ENCODE data around the gene ITPA.

The ITPA gene

GRCh38 chr20:3247638-3248037, 38.3 kb downstream of the ITPA start:
- DNase-seq = no peak

- peak; percentile 5 for DNase-seq
Measured at GRCh38 chr20:3248167-3248992, 39.1 kb downstream of the ITPA start.

DNA sequence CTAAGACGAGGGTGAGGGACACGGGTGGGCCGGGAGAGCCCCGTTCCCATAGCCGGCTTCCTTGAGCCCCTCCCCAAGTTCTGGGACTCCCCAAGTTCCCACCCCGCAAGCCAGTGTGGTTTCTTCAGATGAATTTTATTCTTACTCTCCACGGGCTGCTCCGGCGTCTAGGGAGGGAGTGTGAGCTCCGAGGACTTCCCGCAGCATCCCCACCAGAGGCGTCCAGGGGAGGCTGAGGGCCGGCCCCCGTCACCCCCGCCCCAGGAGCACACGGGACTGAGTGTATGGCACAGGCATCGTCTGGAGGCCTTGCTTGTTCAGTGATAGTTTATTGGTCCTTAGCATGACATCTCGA, 39.7 kb downstream of the ITPA start:
- no peak for DNase-seq

- DNase-seq = no peak
Measured at GRCh38 chr20:3250091-3250504, 40.8 kb downstream of the ITPA start.

GRCh38 chr20:3251806-3252205, 42.5 kb downstream of the ITPA start:
- no peak for DNase-seq

GRCh38 chr20:3255728-3256127, 46.4 kb downstream of the ITPA start:
- no peak for DNase-seq

DNA sequence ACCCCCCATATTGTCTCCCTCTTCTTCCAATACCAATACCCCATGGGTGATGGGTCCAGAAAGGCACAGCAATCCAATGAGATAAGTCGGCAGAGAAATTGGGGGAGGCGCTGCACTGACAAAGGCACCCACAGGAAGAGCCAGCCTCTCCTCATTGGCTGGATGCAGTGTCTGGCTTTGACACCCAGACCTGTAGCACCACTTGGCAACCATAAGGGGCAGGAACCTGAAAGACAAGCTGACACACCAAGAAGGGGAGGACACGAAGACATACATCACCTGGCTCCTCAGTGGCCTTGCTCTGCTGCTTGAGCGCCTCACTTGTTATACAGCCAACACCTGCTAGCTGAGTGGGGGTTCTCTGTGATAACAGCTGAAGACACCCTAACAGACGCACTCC, 49.1 kb downstream of the ITPA start:
- DNase-seq = no peak

DNA sequence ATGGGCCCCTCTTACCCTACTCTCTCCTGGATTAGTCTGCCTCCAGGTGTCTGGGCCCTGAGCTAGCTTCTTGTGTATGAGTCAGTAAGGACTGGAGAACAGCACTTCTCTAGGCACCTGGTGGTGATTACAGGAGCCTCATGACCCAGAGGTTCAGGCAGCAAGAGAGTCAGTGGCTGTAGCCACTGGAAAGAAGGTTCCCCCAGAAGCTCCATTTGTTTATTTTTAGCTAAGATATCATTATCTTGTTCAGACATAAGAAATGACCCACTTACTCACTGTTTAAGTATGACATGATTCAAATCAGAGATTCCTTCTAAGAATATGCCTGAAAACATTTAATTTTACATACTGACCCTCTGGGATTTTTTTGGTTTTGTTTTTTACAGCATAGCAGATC, 53.3 kb downstream of the ITPA start:
- no peak for DNase-seq

DNA sequence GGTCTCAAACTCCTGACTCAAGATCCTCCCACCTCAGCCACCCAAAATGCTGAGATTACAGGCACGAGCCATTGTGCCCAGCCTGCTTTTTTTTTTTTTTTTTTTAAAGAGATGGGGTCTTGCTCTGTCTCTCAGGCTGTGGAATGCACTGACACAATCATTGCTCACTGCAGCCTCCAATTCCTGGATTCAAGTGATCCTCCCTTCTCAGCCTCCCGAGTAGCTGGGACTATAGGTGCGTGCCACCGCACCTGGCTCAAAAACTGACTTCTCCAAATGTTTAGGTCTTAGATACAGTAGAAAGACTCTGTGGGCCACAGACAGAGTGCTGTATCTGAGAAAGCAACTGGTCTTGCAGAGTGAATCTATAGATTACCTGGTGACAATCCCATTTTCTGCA, 60.8 kb downstream of the ITPA start:
- DNase-seq = no peak

GRCh38 chr20:3273371-3273770, 64.1 kb downstream of the ITPA start:
- no peak for DNase-seq

Measured in activated CD4-positive, alpha-beta T cell treated with anti-CD3 and anti-CD28 coated beads, Interleukin-2, amount 50 U/mL, for 1 hour (primary cell).